ENCODE data around the gene NRXN3. TPM values are rescaled to one million over a fixed set of nuclear protein-coding genes. Genes with fewer than 3 reads are reported as not detected.

Gene NRXN3
- total RNA-seq, 1 experiment from 2014 or later = 1.1 TPM

- peak; percentile 14 for DNase-seq
- intact Hi-C loops (cut with micrococcal nuclease) = no loop called here
- Histone ChIP-seq H3K9ac (ENCODE audit: low read length) (no peak overlapping the region), H3K79me2 (ENCODE audit: low read length) (no peaks in the 10 kb centered on the region), H3K27me3 (ENCODE audit: low read length) (no peaks in the 10 kb centered on the region), H2AFZ (ENCODE audit: low read length) (no peak overlapping the region), H3K27ac (ENCODE audit: low read length) (no peak overlapping the region), H4K20me1 (ENCODE audit: low read length) (no peaks in the 10 kb centered on the region), H3K4me1 (ENCODE audit: insufficient read depth, low read length) (no peaks in the 10 kb centered on the region), H3K4me2 (ENCODE audit: low read length) (no peak overlapping the region), H3K9me3 (ENCODE audit: low read length) (no peaks in the 10 kb centered on the region), H3F3A (ENCODE audit: low read length, unreplicated experiment) (no peaks in the 10 kb centered on the region), H3K4me3 (ENCODE audit: low read length) (no peak overlapping the region), H3K9me2 (replicated peaks; ENCODE audit: low read length) (no peaks in the 10 kb centered on the region), H3K36me3 (ENCODE audit: low read depth, low read length) (no peaks in the 10 kb centered on the region)
- CTCF ChIA-PET = no interaction called here
- POLR2A ChIA-PET (ENCODE audit: unreplicated experiment) = no interaction called here
- ATAC-seq = no peak; the same call in 1 of the 2 replicates
- no peak for TF ChIP-seq EZH2phosphoT487 (IDR thresholded peaks at IDR 0.05; ENCODE audit: borderline replicate concordance, low read length)
- TF ChIP-seq CTCF (conservative IDR thresholded peaks at IDR 0.05; ENCODE audit: low read depth, low read length) = no peak
- no peak for TF ChIP-seq EZH2 (IDR thresholded peaks at IDR 0.05; ENCODE audit: low read length, unreplicated experiment)
- no TSS peak for BruUV-seq (replicated peaks)
Observed at GRCh38 chr14:78823035-78823434, 652.9 kb downstream of the NRXN3 start.

GRCh38 chr14:78823516-78823915 is 653.3 kb downstream of the NRXN3 start:
- H3K4me2 ChIP-seq (ENCODE audit: low read length) = no peak overlapping the region
- H3K27me3 ChIP-seq (ENCODE audit: low read length) = no peaks in the 10 kb centered on the region
- intact Hi-C loops (cut with micrococcal nuclease) = no loop called here
- TF ChIP-seq EZH2 (IDR thresholded peaks at IDR 0.05; ENCODE audit: low read length, unreplicated experiment) (no peak), CTCF (conservative IDR thresholded peaks at IDR 0.05; ENCODE audit: low read depth, low read length) (no peak), EZH2phosphoT487 (IDR thresholded peaks at IDR 0.05; ENCODE audit: borderline replicate concordance, low read length) (no peak)
- ATAC-seq (no peak), DNase-seq (no peak)
- H3K36me3 ChIP-seq (ENCODE audit: low read depth, low read length) = no peaks in the 10 kb centered on the region
- no peaks in the 10 kb centered on the region for H4K20me1 ChIP-seq (ENCODE audit: low read length)
- no peaks in the 10 kb centered on the region for H3K9me2 ChIP-seq (replicated peaks; ENCODE audit: low read length)
- H3K9ac ChIP-seq (ENCODE audit: low read length) = no peak overlapping the region
- H2AFZ ChIP-seq (ENCODE audit: low read length) = no peak overlapping the region
- BruUV-seq (replicated peaks) = no TSS peak
- ChIA-PET POLR2A (ENCODE audit: unreplicated experiment) (no interaction called here), CTCF (no interaction called here)
- no peak overlapping the region for H3K27ac ChIP-seq (ENCODE audit: low read length)
- H3K79me2 ChIP-seq (ENCODE audit: low read length) = no peaks in the 10 kb centered on the region
- no peaks in the 10 kb centered on the region for H3F3A ChIP-seq (ENCODE audit: low read length, unreplicated experiment)
- H3K9me3 ChIP-seq (ENCODE audit: low read length) = no peaks in the 10 kb centered on the region
- H3K4me3 ChIP-seq (ENCODE audit: low read length) = no peak overlapping the region
- no peaks in the 10 kb centered on the region for H3K4me1 ChIP-seq (ENCODE audit: insufficient read depth, low read length)

- no peaks in the 10 kb centered on the region for H3K4me1 ChIP-seq (ENCODE audit: insufficient read depth, low read length)
- no peak overlapping the region for H3K27ac ChIP-seq (ENCODE audit: low read length)
- H3K9me3 ChIP-seq (ENCODE audit: low read length) = no peaks in the 10 kb centered on the region
- H4K20me1 ChIP-seq (ENCODE audit: low read length) = no peaks in the 10 kb centered on the region
- peaks cover 17% of the 10 kb centered on the region for H3K27me3 ChIP-seq (ENCODE audit: low read length)
- TF ChIP-seq CTCF (conservative IDR thresholded peaks at IDR 0.05; ENCODE audit: low read depth, low read length) (no peak), EZH2phosphoT487 (IDR thresholded peaks at IDR 0.05; ENCODE audit: borderline replicate concordance, low read length) (no peak), EZH2 (IDR thresholded peaks at IDR 0.05; ENCODE audit: low read length, unreplicated experiment) (no peak)
- no peaks in the 10 kb centered on the region for H3K9me2 ChIP-seq (replicated peaks; ENCODE audit: low read length)
- no peak overlapping the region for H2AFZ ChIP-seq (ENCODE audit: low read length)
- DNase-seq = no peak
- no peak overlapping the region for H3K4me3 ChIP-seq (ENCODE audit: low read length)
- ChIA-PET CTCF (no interaction called here), POLR2A (ENCODE audit: unreplicated experiment) (no interaction called here)
- no peak for ATAC-seq
- BruUV-seq (replicated peaks) = no TSS peak
- H3K36me3 ChIP-seq (ENCODE audit: low read depth, low read length) = no peaks in the 10 kb centered on the region
- no peaks in the 10 kb centered on the region for H3K79me2 ChIP-seq (ENCODE audit: low read length)
- intact Hi-C loops (cut with micrococcal nuclease) = no loop called here
- no peak overlapping the region for H3K9ac ChIP-seq (ENCODE audit: low read length)
- no peaks in the 10 kb centered on the region for H3F3A ChIP-seq (ENCODE audit: low read length, unreplicated experiment)
- H3K4me2 ChIP-seq (ENCODE audit: low read length) = no peak overlapping the region
Observed at GRCh38 chr14:78829274-78829673, 659.1 kb downstream of the NRXN3 start.
